PC-3 (cell line): ENCODE measurements around the gene NDUFS2. TPM values are rescaled to one million over a fixed set of nuclear protein-coding genes. Genes with fewer than 3 reads are reported as not detected.

Experiments
- ATAC-seq: fragments of 200-7000 bp; cut with Tn5 transposase; 2 replicates; pipeline ENCODE4 v1.9.1; 2020; ENCODE audit warnings: mild to moderate bottlenecking, moderate library complexity
- BruUV-seq: library from RNA; stranded (reverse); fragments of 400-500 nt; replicated peaks from 2 replicates; lab custom pipeline; 2021; lab: Mats Ljungman, UMichigan
- CTCF ChIA-PET: fragments of 300-600 bp; sonication (Branson Sonifier 250); formaldehyde crosslinking; loops from one replicate; lab custom pipeline; 2022; ENCODE audit warnings: antibody characterized with exemption; lab: Charles Lee
- POLR2A ChIA-PET: fragments of 300-600 bp; sonication (Branson Sonifier 250); formaldehyde crosslinking; loops from one replicate; lab custom pipeline; 2022; ENCODE audit warnings: antibody characterized with exemption; ENCODE audit not compliant: unreplicated experiment; lab: Charles Lee
- DNase-seq: peaks from one replicate; pipeline ENCODE4 v3.0.0-alpha.2; 2015
- H2AFZ ChIP-seq: fragments of 300-600 bp; sonication (generic); 2 replicates; pipeline ENCODE4 v1.6.0; 2016; ENCODE audit warnings: antibody characterized with exemption, low read length
- H3F3A ChIP-seq: fragments of 300-600 bp; sonication (generic); one replicate; pipeline ENCODE4 v1.6.0; 2017; ENCODE audit warnings: antibody characterized with exemption, low read length, control low read depth, mild to moderate bottlenecking; ENCODE audit not compliant: unreplicated experiment
- H3K27ac ChIP-seq: fragments of 300-600 bp; sonication (generic); 2 replicates; pipeline ENCODE4 v1.5.1; 2016; ENCODE audit warnings: mild to moderate bottlenecking, low read length
- H3K27me3 ChIP-seq: fragments of 300-600 bp; sonication (generic); 2 replicates; pipeline ENCODE4 v1.6.1; 2016; ENCODE audit warnings: low read length, mixed read lengths
- H3K36me3 ChIP-seq: fragments of 300-600 bp; sonication (generic); 2 replicates; pipeline ENCODE4 v1.6.1; 2016; ENCODE audit warnings: low read depth, mixed run types, low read length, mixed read lengths
- H3K4me1 ChIP-seq: fragments of 300-600 bp; sonication (generic); 2 replicates; pipeline ENCODE4 v1.5.1; 2016; ENCODE audit warnings: low read length; ENCODE audit not compliant: insufficient read depth
- H3K4me2 ChIP-seq: fragments of 300-600 bp; sonication (generic); 2 replicates; pipeline ENCODE4 v1.6.0; 2016; ENCODE audit warnings: low read length
- H3K4me3 ChIP-seq: fragments of 300-600 bp; sonication (generic); 2 replicates; pipeline ENCODE4 v1.5.1; 2016; ENCODE audit warnings: mild to moderate bottlenecking, low read length, mixed read lengths
- H3K79me2 ChIP-seq: fragments of 300-600 bp; sonication (generic); 2 replicates; pipeline ENCODE4 v1.6.1; 2017; ENCODE audit warnings: low read length, mixed read lengths
- H3K9ac ChIP-seq: fragments of 300-600 bp; sonication (generic); 2 replicates; pipeline ENCODE4 v1.6.0; 2016; ENCODE audit warnings: mild to moderate bottlenecking, low read length
- H3K9me2 ChIP-seq: fragments of 300-600 bp; sonication (generic); replicated peaks from 2 replicates; pipeline ENCODE4 v1.6.1; 2016; ENCODE audit warnings: mixed run types, low read length, mixed read lengths
- H3K9me3 ChIP-seq: fragments of 300-600 bp; sonication (generic); 2 replicates; pipeline ENCODE4 v1.6.1; 2016; ENCODE audit warnings: low read length, mixed read lengths
- H4K20me1 ChIP-seq: fragments of 300-600 bp; sonication (generic); 2 replicates; pipeline ENCODE4 v1.6.1; 2016; ENCODE audit warnings: low read length, mixed read lengths
- EZH2 ChIP-seq: fragments of 300-600 bp; sonication (generic); IDR thresholded peaks from one replicate; pipeline ENCODE4 v1.6.1; 2017; ENCODE audit warnings: antibody characterized with exemption, mild to moderate bottlenecking, low read length; ENCODE audit not compliant: unreplicated experiment
- EZH2phosphoT487 ChIP-seq: fragments of 300-600 bp; sonication (generic); IDR thresholded peaks from 2 replicates; pipeline ENCODE4 v1.6.1; 2018; ENCODE audit warnings: mild to moderate bottlenecking, antibody characterized with exemption, low read length, borderline replicate concordance
- intact Hi-C: fragments of 100-400 bp; cut with micrococcal nuclease; formaldehyde crosslinking; loops from 2 replicates; pipeline ENCODE4 v1.9.0; 2023
- total RNA-seq: library from RNA; depleted of rRNA; stranded (reverse); fragments of >200 nt; gene quantifications from 2 replicates; pipeline ENCODE4 v1.2.3, GENCODE V29; 2014
- TF ChIP-seq, protein P1 (sequence below): fragments of 300-600 bp; sonication (generic); conservative IDR thresholded peaks from 2 replicates; pipeline ENCODE4 v1.5.1; 2017; ENCODE audit warnings: antibody characterized with exemption, low read depth, mild to moderate bottlenecking, low read length

NDUFS2 gene
- total RNA-seq, 1 experiment from 2014 or later, result 168 TPM

GRCh38 chr1:161192476-161193465 is 9.4 kb upstream of the NDUFS2 start:
- no peak for TF ChIP-seq EZH2
- TF ChIP-seq, protein P1, sequence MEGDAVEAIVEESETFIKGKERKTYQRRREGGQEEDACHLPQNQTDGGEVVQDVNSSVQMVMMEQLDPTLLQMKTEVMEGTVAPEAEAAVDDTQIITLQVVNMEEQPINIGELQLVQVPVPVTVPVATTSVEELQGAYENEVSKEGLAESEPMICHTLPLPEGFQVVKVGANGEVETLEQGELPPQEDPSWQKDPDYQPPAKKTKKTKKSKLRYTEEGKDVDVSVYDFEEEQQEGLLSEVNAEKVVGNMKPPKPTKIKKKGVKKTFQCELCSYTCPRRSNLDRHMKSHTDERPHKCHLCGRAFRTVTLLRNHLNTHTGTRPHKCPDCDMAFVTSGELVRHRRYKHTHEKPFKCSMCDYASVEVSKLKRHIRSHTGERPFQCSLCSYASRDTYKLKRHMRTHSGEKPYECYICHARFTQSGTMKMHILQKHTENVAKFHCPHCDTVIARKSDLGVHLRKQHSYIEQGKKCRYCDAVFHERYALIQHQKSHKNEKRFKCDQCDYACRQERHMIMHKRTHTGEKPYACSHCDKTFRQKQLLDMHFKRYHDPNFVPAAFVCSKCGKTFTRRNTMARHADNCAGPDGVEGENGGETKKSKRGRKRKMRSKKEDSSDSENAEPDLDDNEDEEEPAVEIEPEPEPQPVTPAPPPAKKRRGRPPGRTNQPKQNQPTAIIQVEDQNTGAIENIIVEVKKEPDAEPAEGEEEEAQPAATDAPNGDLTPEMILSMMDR, result peak; percentile 96
- Histone ChIP-seq H3K4me2 (0 out of 2 replicates have a peak overlapping the region, but pooled peaks have one; percentile 1), H2AFZ (peak overlapping the region; percentile 59), H3K27me3 (no peaks in the 10 kb centered on the region), H3K4me3 (no peak overlapping the region), H3F3A (no peaks in the 10 kb centered on the region), H3K36me3 (no peaks in the 10 kb centered on the region), H3K79me2 (no peaks in the 10 kb centered on the region), H4K20me1 (no peaks in the 10 kb centered on the region), H3K4me1 (no peaks in the 10 kb centered on the region), H3K9ac (no peak overlapping the region), H3K9me2 (no peaks in the 10 kb centered on the region), H3K27ac (no peak overlapping the region), H3K9me3 (no peaks in the 10 kb centered on the region)
- DNase-seq, result peak; percentile 85
- ChIA-PET CTCF (no interaction called here), POLR2A (no interaction called here)
- intact Hi-C loops, result loop anchor here (1.0 kb wide), 2 partner anchors 33 to 182 kb away; no protein-coding TSS in a partner anchor
- BruUV-seq, result no TSS peak
- peak; percentile 92 for ATAC-seq

DNA sequence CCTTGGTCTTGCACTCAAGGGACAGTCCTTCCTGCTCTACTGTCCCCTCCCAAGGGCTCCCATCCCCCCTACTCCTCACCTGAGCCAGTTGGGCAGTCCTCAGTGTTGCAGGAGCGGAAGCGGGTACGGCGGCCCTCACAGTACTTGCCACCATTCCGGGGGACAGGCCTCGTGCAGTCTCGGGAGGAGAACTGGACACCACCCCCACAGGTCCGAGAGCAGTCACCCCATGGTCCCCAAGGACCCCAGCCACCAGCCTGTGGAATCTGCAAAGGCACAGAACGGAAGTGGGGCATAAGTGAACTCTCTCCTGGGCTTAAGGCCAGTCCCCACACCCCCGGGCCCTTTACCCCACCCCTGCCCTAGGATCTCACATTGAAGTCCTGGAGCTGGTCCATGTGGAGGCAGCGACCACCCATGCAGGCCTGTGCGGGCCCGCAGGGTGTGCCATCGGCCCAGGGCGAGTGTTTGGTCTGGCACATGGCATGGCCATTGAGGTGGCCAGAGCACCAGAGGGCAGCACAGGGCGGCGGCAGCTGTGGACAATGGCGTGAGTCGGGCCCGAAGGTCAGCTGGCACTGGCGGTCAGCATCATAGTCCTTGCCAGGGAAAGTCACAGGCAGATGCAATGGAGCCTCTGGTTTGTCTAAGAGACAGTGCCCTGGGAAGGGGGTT is 8.5 kb upstream of the NDUFS2 start:
- POLR2A ChIA-PET, result no interaction called here

More for the DNA sequence above, 8.5 kb upstream of the NDUFS2 start:
- Histone ChIP-seq H3K9ac (no peak overlapping the region), H3K9me3 (no peaks in the 10 kb centered on the region), H2AFZ (peak overlapping the region; percentile 28; the same call in 1 of the 2 replicates), H4K20me1 (no peaks in the 10 kb centered on the region), H3K4me2 (no peak overlapping the region), H3K27me3 (no peaks in the 10 kb centered on the region), H3F3A (no peaks in the 10 kb centered on the region), H3K36me3 (no peaks in the 10 kb centered on the region), H3K4me1 (peaks cover 5% of the 10 kb centered on the region; the same call in 1 of the 2 replicates), H3K27ac (no peak overlapping the region), H3K79me2 (no peaks in the 10 kb centered on the region), H3K4me3 (no peak overlapping the region), H3K9me2 (no peaks in the 10 kb centered on the region)
- BruUV-seq, result no TSS peak
- DNase-seq (no peak), ATAC-seq (peak; percentile 34)
- no peak for TF ChIP-seq EZH2
- TF ChIP-seq, protein P1, result peak; percentile 19; the same call in 1 of the 2 replicates
- no peak for TF ChIP-seq EZH2phosphoT487
- intact Hi-C loops, result no loop called here
- CTCF ChIA-PET, result interaction anchor here (0.8 to 1.6 kb wide), 3 partner anchors 27 to 181 kb away, joined by 3 to 8 read pairs (median 5); partner anchors contain the start of gene TOMM40L
